GM15510 (cell line): ENCODE measurements around the gene MBOAT2.

Experiments used
- POLR2A ChIP-seq: IDR thresholded peaks from 3 replicates; pipeline ENCODE4 v1.6.1; 2011; ENCODE audit warnings: borderline replicate concordance; ENCODE audit not compliant: insufficient read length; ENCODE audit errors: extremely low read depth

The MBOAT2 gene

DNA sequence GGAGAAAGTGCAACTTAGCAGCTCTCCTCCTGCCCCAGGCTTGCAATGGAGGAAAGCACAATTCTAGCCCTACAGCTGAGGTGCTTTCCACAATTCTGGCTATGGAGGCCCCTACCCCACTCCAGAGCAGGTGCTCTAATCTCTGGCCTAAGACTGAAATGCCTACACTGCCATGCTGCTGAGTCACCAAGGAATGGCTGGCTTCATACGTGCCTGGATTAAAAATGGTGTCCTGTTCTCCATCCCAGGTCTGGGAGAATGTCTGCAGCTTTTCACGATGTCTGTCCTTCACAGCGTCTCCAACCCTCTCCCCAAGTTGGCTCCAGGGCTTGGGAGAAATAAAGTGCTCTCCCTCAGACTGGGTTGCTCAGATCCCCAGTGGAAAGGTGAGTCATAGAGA lies 48.5 kb downstream of the MBOAT2 start:
- no peak for TF ChIP-seq POLR2A

DNA sequence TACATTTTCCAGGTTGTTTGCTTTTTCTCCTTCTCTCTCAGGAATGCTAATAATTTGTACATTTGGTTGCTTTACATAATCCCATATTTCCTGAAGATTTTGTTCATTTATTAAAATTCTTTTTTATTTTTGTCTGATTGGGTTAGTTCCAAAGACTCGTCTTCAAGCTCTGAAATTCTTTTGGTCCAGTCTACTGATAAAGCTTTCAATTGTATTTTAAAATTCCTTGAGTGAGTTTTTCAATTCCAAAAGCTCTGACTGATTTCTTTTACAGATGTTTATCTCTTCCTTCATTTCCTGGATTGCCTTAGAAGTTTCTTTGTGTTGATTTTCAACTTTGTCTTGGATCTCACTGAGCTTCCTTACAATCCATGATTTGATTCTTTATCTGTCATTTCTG lies 50.0 kb downstream of the MBOAT2 start:
- no peak for TF ChIP-seq POLR2A

DNA sequence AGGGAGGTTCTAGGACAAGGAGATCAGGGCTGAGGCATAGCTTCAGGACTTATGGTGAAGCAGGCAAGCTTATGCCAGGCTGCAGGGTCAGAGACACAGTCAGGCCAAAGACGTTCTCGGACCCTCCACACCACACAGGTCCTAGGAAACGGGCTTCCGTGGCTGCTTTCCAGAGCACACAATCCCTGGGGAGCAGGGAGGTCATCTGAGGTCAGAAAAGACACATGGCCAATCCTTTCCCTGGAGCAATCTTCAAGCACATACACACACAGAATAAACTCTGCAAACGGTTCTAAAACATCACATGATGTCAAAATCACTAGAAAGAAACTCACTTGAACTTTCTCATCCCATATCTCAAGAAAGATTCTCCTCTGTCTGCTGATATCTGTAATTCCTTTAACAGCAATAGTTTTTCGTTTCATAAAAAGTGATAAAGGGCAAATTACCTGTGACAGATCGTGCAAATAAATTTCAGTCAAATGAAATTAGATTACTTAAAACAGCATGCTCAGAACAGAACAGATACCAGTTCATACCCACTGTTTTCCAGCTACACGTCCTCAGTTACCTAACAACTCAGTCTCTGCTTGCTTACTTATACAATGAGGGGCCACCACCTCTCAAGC lies 63.9 kb downstream of the MBOAT2 start:
- no peak for TF ChIP-seq POLR2A

DNA sequence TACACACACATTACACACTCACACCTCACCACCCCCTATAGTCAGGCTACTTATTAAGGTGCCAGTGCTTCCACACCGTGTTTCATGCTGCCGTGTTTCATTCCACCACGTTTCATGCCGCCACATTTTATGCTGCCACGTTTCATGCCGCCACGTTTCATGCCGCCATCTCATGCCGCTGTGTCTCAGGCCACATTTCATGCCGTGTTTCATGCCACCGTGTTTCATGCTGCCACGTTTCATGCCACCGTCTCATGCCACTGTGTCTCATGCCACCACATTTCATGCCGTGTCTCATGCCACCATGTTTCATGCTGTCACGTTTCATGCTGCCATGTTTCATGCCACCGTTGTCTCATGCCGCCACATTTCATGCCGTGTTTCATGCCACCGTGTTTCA lies 65.1 kb downstream of the MBOAT2 start:
- TF ChIP-seq POLR2A: no peak

DNA sequence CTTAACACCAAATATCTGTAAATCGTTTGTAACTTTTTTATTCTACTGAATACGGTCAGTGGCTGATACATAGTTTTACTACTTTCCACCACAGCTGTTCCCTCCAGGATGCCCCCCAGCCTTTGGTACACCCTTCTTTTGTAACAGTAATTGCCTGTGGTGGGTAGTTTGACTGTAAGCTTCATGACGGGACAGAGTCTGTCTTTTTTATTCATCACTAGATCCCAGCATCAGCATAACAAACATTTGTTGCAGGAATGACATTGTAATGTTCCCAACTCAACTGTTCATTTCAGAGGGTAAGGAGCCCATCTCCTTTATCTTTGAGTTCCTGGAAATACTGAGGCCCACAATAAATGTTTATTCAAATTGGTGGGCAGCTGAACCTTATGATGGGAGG lies 67.5 kb downstream of the MBOAT2 start:
- no peak for TF ChIP-seq POLR2A

DNA sequence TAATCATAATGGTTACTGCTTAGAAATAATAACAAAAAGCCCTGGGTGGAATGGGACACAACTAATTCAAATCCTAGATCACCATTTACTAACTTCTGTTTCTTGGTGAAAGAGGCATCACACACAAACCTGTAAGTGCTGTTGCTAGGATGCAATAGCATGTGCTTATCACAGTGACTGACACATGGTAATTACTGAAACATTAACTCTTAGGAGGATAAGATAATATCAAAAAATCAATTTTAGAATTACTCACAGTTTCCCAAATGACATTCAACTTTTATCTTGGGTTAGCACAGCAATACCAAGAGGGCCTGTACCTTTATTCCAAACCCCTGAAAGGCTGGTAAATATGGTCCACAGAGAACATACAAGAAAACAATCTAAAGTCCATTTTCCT lies 69.1 kb downstream of the MBOAT2 start:
- TF ChIP-seq POLR2A: no peak

DNA sequence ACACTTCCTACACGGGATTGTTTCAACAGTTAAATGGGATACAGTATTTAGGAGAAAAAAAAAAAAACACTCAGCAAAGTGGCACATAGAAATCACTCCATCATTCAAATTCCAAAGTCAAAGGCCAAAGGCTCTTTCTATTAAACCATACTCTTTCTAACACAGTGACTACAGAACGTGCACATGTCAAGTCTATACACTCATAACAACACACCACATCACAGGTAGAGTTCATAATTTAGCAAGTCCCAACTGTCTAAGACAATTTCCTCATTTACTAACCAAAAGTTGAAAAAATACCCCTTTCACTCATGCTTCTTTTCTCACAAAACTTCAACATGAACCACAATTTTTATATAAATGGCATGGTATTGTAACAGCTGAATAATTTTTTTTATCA lies 70.8 kb downstream of the MBOAT2 start:
- no peak for TF ChIP-seq POLR2A

DNA sequence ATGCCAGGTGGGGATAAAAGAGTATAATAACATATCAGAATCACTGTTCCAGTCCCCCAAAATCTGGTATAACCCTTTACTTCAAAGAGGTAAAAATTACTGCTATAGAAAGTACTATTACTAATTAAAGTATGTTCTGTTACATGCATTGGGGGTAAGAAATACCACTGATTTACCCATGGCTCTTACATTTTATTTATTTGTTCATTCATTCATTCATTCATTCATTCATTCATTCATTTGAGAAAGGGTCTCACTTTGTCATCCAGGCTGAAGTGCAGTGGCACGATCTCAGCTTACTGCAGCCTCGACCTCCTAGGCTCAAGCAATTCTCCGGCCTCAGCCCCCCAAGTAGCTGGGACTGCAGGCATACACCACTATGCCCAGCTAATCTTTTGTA lies 74.4 kb downstream of the MBOAT2 start:
- no peak for TF ChIP-seq POLR2A

DNA sequence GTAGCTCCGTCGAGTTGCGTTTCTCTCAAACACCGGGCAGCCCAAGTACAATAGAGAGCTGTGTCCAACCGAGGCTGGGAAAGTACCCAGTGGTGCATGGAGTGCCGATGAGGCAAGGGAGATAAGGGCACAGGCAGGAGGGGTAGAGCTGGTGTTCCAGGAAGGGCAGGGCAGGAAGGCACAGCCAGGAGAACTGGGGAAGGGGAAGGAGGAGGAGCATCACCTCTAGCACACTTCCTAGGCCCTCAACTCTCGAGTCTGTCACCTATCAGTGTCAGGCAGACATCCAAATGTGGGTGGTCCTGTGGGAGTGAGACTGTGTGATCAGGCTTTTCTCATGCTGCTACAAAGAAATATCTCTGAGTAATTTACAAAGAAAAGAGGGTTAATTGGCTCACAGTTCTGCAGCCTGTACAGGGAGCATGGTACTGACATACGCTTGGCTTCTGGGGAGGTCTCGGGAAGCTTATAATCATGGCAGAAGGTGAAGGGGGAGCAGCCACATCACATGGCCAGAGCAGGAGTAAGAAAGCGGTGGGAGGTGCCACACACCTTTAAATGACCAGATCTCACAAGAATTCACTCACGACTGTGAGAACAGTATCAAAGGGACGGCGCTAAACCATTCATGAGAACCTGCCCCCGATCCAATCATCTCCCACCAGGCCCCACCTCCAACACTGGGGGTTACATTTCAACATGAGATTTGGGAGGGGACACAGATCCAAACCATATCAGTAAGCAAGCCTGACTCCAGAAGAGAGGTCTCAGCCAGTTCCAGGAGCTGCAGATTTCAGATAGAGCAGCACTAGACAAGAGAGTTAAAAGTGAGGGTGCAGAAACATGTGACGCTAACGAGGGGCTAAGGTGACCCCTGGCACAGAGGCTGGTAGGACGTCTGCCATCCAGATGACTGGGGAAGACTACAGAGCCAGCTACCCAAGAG lies 75.7 kb downstream of the MBOAT2 start:
- TF ChIP-seq POLR2A: no peak

DNA sequence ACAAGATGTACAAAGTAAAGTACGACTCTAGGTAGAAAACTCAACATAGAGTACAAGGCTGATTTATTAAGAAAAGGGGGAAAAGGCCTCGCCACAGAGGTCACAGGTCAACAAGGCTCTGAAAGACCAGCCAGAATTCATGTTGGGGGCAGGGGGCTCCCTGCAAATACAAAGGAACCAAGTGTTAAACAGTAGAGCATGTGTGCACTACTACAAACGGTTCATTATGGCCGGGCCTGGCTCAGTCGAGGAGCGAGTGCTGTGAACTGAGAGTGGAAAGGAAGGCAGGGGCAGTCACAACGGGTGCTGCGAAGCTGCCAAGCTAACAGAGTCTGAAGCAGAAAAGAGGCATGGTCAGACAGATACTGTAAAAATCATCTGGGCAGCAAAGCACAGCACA lies 77.1 kb downstream of the MBOAT2 start:
- TF ChIP-seq POLR2A: no peak

DNA sequence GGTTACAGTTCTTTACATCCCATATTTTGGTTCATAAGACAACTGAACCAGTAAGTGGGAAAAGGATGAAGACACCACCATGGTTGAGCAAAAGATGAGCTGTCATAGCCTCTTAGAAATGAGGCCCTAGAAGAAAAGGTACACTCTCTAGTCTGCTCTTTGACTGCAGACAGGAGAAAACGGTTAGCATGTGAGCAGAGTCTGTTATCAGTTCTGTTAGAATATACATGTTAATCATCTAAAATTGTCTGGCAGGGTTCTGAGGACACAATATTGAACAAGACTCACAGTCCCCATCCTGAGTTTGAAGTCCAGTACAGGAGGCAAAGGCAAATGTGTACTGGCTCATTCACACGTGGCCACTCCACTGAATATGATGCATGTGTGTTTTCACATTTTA lies 78.1 kb downstream of the MBOAT2 start:
- TF ChIP-seq POLR2A: no peak

DNA sequence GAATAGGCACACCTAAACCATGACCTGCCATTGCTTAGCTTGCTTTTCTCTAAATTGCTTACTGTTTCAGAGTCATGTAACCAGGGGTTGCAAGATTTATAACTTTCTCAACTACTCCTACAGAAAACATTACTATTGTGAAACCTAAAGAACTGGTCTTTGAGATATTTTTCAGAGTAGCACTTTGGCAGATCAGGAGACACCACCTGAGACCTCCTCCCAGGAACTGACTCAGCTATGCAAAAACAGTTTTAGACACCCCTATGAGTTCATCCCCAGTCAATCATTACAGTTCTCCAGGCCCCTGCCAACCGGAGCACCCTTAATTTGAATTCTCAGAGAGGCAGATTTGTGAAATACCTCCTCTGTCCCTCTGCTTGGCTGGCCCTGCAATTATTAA lies 80.3 kb downstream of the MBOAT2 start:
- no peak for TF ChIP-seq POLR2A

DNA sequence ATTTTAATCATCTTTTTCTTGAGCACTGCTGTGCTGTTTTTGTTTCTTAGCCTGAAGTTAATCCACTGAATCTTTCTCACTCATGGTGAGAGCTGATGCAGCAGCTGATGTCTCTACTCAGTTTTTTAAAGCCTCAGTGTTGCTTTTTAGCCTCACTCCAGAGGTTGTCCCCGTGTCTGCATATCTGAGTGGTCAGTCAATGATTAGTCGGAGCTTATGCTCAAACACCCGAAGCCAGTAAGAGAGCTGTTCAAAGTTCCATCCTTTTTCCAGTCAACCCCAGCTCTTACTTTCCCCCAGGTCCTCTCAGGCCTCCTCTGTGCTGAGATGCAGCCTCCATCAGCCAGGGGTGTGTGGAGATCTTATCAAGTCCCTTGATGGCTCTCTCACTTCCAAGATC lies 81.1 kb downstream of the MBOAT2 start:
- TF ChIP-seq POLR2A: no peak

DNA sequence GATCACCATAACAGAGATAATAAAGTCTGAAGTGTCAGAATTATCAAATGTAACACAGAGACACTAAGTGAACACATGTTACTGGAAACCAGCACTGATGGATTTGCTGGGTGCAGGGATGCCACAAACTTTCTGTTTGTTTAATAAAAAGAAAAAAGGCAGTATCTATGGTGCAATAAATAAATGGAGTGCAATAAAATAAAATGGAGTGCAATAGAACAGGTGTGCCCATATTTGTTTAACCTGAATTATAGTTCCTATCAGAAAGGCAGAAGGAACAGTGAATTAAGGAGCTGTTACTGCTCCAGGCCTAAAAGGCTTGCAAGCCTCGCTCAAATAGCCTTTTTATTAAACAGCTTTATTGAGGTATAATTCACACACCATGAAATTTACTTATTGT lies 85.1 kb downstream of the MBOAT2 start:
- no peak for TF ChIP-seq POLR2A

DNA sequence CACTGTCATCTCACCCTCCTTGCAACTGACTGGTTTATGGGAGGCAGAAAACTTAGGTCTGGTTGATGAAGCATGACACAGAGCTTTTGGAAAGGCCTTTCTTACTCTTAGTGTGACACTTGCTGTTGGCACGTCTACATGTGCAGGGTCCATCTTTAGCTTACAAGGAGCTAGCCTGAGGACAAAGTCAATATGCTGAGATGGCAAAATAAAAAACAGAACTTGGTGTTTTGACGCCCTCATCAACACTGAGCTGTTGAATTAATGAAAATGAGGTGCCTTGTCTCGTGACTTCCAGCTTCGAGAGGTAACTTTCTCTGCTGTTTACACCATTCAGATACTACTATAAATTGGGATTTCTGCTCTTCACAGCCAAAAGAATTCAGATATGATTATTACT lies 87.5 kb downstream of the MBOAT2 start:
- TF ChIP-seq POLR2A: no peak

DNA sequence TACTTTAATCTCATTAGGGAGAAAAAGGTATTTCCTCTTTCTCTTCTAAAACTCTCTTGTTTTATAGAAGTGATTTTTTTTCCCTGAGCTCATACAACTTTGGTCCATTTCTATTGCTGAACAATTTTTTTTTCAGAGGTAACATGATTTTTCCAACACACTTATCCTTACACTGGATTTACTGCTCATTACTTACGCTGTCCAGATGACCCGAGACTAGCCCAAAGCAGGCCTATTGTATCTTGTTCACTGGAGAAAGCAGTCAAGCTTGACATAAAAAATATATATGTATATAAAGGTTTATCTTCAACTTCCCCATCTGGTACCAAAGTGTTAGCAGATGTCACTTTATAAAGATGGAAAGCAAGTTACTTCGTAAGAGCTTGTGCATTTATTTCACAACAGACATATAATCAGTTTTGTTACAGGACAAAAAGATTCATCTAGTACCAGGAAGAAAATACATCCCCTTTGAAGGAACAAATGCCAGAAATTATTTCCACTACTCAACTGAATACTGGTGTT lies 95.7 kb downstream of the MBOAT2 start:
- no peak for TF ChIP-seq POLR2A

DNA sequence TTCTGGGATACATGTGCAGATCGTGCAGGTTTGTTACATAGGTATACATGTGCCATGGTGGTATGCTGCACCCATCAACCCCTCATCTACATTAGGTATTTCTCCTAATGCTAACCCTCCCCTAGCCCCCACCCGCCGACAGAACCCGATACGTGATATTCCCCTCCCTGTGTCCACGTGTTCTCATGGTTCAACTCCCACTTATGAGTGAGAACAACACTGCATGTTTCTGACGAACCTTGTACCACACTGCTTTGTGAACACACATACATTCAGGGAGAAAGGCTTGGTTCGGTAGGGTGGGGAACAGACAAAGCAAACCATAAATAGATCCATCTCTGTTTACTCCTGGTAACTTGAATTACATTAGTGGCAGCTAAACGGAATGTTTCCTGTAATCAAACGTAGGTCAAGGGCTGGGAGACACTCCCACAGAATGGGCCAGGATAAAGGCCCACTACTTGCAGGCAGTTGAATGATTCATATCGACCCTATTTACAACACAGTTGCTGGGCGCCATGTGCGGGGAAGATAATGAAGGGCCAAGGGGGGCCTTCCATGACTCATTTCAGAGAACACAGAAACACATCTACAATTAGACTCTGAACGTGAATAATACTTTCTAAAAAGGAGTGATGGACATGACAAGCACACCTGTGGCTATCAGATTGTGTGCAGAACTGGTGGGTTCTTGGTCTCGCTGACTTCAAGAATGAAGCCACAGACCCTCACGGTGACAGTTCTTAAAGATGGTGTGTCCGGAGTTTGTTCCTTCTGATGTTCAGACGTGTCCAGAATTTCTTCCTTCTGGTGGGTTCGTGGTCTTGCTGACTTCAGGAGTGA lies 109.3 kb downstream of the MBOAT2 start:
- no peak for TF ChIP-seq POLR2A
